ENCODE data around the gene LARGE1. TPM values are rescaled to one million over a fixed set of nuclear protein-coding genes. Genes with fewer than 3 reads are reported as not detected.
A peak's percentile ranks its signal among the peaks of the same experiment; 100 is the strongest.

The LARGE1 gene
- total and polyA plus RNA-seq, 2 of the 13 experiments (the other 11 are each of a cell fraction or from before 2014, with no cell fraction given) = 8.4 to 11.0 TPM

- no peak for ATAC-seq
- intact Hi-C loops (cut with micrococcal nuclease; ENCODE audit: unreplicated experiment) = no loop called here
- Histone ChIP-seq H3K9ac (ENCODE audit: insufficient read depth, low read depth, low read length) (no peak overlapping the region), H3K4me2 (ENCODE audit: low read depth, low read length) (no peak overlapping the region), H3K9me3 (ENCODE audit: low read length) (no peaks in the 10 kb centered on the region), H3K79me2 (ENCODE audit: insufficient read depth, low read length) (no peaks in the 10 kb centered on the region), H4K20me1 (ENCODE audit: insufficient read depth, low read length) (no peaks in the 10 kb centered on the region), H3K27ac (ENCODE audit: extremely low read length, insufficient read depth, low read length) (no peak overlapping the region), H3K27me3 (ENCODE audit: control insufficient read depth in 1 of 2, insufficient read depth in 2 of 2, low read length in 2 of 2) (no peaks in the 10 kb centered on the region), H3K36me3 (replicated peaks in 1 of 2; ENCODE audit: control insufficient read depth in 1 of 2, insufficient read depth in 2 of 2, low read length in 2 of 2) (no peaks in the 10 kb centered on the region), H3K4me1 (ENCODE audit: insufficient read depth, low read length) (peaks cover 41% of the 10 kb centered on the region), H3K4me3 (replicated peaks in 1 of 3; ENCODE audit: insufficient read depth in 1 of 3, low read depth in 2 of 3, low read length in 3 of 3) (no peak overlapping the region), H2AFZ (ENCODE audit: low read length) (no peak overlapping the region)
- no TSS peak for BruUV-seq (replicated peaks)
- no peak for DNase-seq (ENCODE audit: low spot score)
- POLR2A ChIA-PET = interaction anchor here (1.2 kb wide), 1 partner anchor 25 kb away, joined by 7 read pairs; no protein-coding TSS in a partner anchor
- CTCF ChIA-PET (ENCODE audit: low intra/inter-chr PET ratio, low total read pairs) = no interaction called here
- FAIRE-seq = no peak
- TF ChIP-seq SP1 (IDR thresholded peaks at IDR 0.05) = no peak
- TF ChIP-seq SP1 (CRISPR knock-in tag; IDR thresholded peaks at IDR 0.05) = no peak
- TF ChIP-seq NR2C2 (CRISPR knock-in tag; IDR thresholded peaks at IDR 0.05; ENCODE audit: borderline replicate concordance) = no peak
- no peak for TF ChIP-seq TIGD3 (CRISPR knock-in tag; IDR thresholded peaks at IDR 0.05; ENCODE audit: borderline replicate concordance)
- 86% methylated on average over 1 of the region's 1 CpG for WGBS (ENCODE audit: low lambda C conversion rate)
- in situ Hi-C loops (cut with HindIII; ENCODE audit: extremely low pct_ligation_motif_present, low pct_unique_long_range_greater_than_20kb) = no loop called here
Observed at GRCh38 chr22:33865996-33866395, 54.3 kb downstream of the LARGE1 start.

DNA sequence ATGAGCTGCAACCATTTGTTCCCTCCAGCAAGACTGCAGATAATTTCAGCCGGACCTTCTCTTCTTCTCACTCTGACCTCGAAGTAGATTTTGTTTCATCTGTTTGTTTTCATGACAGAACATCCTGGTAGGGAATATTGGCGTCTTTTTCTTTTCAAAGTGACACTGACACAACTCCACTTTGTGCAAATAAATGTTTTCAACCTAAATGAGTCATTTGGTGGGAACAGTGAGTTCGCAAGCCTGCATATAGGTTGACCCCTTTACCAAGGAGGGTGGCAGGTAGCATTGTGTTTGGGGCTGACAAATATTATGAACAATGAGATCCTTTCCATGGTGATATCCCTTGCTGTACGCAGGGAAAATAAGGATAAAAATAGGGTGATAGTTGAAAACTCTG lies 55.0 kb downstream of the LARGE1 start:
- Histone ChIP-seq H3K36me3 (replicated peaks in 1 of 2; ENCODE audit: control insufficient read depth in 1 of 2, insufficient read depth in 2 of 2, low read length in 2 of 2) (no peaks in the 10 kb centered on the region), H4K20me1 (ENCODE audit: insufficient read depth, low read length) (no peaks in the 10 kb centered on the region), H3K4me1 (ENCODE audit: insufficient read depth, low read length) (peaks cover 41% of the 10 kb centered on the region), H2AFZ (ENCODE audit: low read length) (no peak overlapping the region), H3K4me3 (replicated peaks in 1 of 3; ENCODE audit: insufficient read depth in 1 of 3, low read depth in 2 of 3, low read length in 3 of 3) (peak overlapping the region in 2 of 3 experiments; percentile 23 to 58; a peak in 4 of 6 replicates), H3K4me2 (ENCODE audit: low read depth, low read length) (peak overlapping the region; percentile 76), H3K9me3 (ENCODE audit: low read length) (no peaks in the 10 kb centered on the region), H3K27ac (ENCODE audit: extremely low read length, insufficient read depth, low read length) (peak overlapping the region; percentile 72), H3K27me3 (ENCODE audit: control insufficient read depth in 1 of 2, insufficient read depth in 2 of 2, low read length in 2 of 2) (no peaks in the 10 kb centered on the region), H3K9ac (ENCODE audit: insufficient read depth, low read depth, low read length) (peak overlapping the region; percentile 49; the same call in 1 of the 2 replicates), H3K79me2 (ENCODE audit: insufficient read depth, low read length) (no peaks in the 10 kb centered on the region)
- in situ Hi-C loops (cut with HindIII; ENCODE audit: extremely low pct_ligation_motif_present, low pct_unique_long_range_greater_than_20kb) = no loop called here
- intact Hi-C loops (cut with micrococcal nuclease; ENCODE audit: unreplicated experiment) = no loop called here
- peak; percentile 22; the same call in 1 of the 2 replicates for TF ChIP-seq SAP130 (CRISPR knock-in tag; IDR thresholded peaks at IDR 0.05; ENCODE audit: low read depth)
- TF ChIP-seq ZNF580 (CRISPR knock-in tag; IDR thresholded peaks at IDR 0.05; ENCODE audit: borderline replicate concordance, low read depth) = no peak
- TF ChIP-seq SOX13 (IDR thresholded peaks at IDR 0.05) = no peak
- peak in 1 of 2 experiments; percentile 6; a peak in 1 of 4 replicates for TF ChIP-seq SOX13 (CRISPR knock-in tag; conservative IDR thresholded peaks at IDR 0.05 in 1 of 2, IDR thresholded peaks at IDR 0.05 in 1 of 2)
- TF ChIP-seq FOSL2 (CRISPR knock-in tag; IDR thresholded peaks at IDR 0.05) = peak; percentile 62; the same call in 1 of the 2 replicates
- 0 out of 2 replicates have a peak, but pooled peaks have one; percentile 12 for TF ChIP-seq MED1 (CRISPR knock-in tag; IDR thresholded peaks at IDR 0.05)
- CTCF ChIA-PET (ENCODE audit: low intra/inter-chr PET ratio, low total read pairs) = no interaction called here
- POLR2A ChIA-PET = interaction anchor here (0.8 to 1.2 kb wide), 2 partner anchors 11 to 24 kb away, joined by 3 to 7 read pairs; no protein-coding TSS in a partner anchor
- ATAC-seq = peak; percentile 45
- WGBS (ENCODE audit: low lambda C conversion rate) = 12% methylated on average over 5 of the region's 5 CpGs
- peak; percentile 61 for DNase-seq (ENCODE audit: low spot score)
- peak; percentile 23 for FAIRE-seq
- BruUV-seq (replicated peaks) = no TSS peak
